ENCODE results near the gene GPR31. TPM values are rescaled to one million over a fixed set of nuclear protein-coding genes. Genes with fewer than 3 reads are reported as not detected.

Gene GPR31
- total RNA-seq, 1 experiment from 2014 or later = not detected

DNA sequence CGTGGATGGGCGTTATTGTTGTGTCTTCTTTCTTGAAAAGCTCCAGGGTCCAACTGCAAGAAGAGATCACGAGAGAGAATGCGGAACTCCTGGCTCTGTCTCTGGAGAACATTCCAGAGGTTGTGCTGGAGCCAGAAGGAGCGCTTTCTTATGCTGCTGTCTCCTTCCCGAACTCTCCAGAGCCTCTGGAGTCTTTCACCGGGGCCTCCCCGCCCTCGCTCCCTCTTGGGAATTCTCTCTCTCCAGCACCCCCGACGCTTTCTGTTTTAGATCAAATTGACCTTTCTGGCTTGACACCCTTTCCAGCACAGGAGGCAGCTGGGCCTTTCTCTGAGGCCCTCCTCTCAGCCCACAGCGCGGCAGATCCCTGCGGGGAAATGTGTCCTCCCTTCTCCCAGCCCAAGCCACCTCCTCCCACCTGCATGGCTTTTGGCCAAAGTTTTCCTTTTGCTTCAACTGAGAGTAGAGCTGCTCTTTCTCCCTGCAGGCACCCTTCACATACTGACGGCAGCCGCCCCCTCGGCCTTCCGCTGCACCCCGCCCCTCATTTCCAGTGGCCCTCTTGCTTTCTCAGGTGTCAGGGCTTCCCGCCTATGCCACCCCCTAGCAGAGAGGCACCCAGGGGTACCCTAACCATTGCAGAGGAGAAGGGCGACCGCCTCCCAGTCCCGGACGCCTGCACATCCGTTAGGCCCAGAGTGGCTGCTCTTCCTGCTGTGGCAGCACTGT, 41.5 kb downstream of the GPR31 start:
- Histone ChIP-seq H3K27me3 (replicated peaks) (peaks cover 4% of the 10 kb centered on the region; the same call in 1 of the 2 replicates), H3K27ac (no peak overlapping the region), H3K4me1 (replicated peaks) (no peaks in the 10 kb centered on the region), H3K9me3 (replicated peaks) (no peaks in the 10 kb centered on the region), H3K36me3 (no peaks in the 10 kb centered on the region), H3K4me3 (no peak overlapping the region)
- DNase-seq (ENCODE audit: low read depth in 1 of 2, low spot score in 2 of 2) = no peak

DNA sequence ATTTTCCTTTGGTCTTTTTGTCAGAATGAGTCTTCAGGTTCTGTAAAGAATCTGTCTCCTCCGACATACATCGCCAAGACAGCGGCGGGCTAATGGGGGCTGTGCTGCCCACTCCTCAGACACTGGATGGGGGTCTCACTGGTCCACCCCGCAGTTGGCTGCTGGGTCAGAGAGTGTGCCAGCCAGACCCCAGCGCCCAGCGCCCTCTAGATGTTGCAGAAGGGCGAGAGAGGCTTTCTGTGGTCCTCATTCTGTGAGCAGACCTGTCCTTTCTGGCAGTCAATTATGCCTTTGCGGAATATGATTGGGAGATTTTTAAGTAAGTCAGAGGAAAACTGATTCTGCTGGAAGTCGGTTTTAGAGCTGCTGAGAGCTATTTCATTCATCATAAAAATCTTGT, 42.7 kb downstream of the GPR31 start:
- H3K4me3 ChIP-seq = no peak overlapping the region
- no peaks in the 10 kb centered on the region for H3K36me3 ChIP-seq
- H3K27me3 ChIP-seq (replicated peaks) = peaks cover 10% of the 10 kb centered on the region; the same call in 1 of the 2 replicates

DNA sequence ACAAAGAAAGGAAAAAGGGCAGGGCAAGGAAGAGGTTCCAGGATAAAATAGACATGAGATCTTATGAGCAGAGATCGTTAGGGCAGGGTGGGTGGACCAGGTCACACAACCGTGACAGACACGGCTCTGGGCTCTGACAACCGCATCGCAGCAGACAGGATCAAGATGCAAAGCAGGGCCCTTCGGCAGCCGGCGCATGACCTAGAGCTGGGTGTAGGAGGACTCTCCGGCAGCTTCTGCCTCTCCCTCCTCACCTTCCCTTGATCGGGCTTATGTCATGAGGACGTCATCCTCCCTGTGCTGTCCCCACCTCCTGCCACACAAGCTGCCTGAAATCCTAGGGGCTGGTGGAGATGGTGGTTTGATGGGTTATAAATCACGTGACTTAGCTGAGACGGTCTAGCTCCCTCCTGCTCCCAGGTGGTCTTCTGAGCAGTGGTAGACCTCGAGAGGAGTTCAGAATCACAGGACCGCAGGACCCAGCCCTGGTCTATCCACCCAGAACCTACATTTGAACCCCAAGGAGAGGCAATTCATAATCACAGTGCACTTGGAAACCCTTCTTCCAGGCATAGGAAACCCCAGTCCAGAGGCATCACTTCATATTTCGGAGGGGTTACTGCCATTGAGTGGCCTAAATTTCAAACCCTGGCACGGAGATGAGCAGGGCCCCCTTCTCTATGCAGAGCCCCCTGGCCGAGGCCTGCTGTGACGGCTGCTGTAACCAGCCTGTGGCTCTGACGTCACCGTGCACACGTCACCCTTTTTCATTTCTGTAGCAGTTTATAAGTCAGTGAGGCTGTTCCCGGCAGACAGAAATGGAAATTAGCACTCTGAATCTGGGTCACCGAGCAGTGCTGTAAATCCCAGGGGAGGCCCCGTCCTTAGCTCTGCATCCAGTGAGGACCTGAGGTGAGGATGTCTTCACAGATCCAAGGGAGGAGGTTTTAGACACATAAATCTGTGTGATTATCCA, 43.6 kb downstream of the GPR31 start:
- no peaks in the 10 kb centered on the region for H3K36me3 ChIP-seq
- H3K9me3 ChIP-seq (replicated peaks) = no peaks in the 10 kb centered on the region
- DNase-seq (ENCODE audit: low read depth in 1 of 2, low spot score in 2 of 2) = no peak
- no peak overlapping the region for H3K4me3 ChIP-seq
- H3K4me1 ChIP-seq (replicated peaks) = no peaks in the 10 kb centered on the region
- peaks cover 10% of the 10 kb centered on the region for H3K27me3 ChIP-seq (replicated peaks)
- no peak overlapping the region for H3K27ac ChIP-seq

More for the DNA sequence above, 42.7 kb downstream of the GPR31 start:
- H3K27ac ChIP-seq = no peak overlapping the region
- H3K9me3 ChIP-seq (replicated peaks) = no peaks in the 10 kb centered on the region
- DNase-seq (ENCODE audit: low read depth in 1 of 2, low spot score in 2 of 2) = no peak
- H3K4me1 ChIP-seq (replicated peaks) = no peaks in the 10 kb centered on the region

DNA sequence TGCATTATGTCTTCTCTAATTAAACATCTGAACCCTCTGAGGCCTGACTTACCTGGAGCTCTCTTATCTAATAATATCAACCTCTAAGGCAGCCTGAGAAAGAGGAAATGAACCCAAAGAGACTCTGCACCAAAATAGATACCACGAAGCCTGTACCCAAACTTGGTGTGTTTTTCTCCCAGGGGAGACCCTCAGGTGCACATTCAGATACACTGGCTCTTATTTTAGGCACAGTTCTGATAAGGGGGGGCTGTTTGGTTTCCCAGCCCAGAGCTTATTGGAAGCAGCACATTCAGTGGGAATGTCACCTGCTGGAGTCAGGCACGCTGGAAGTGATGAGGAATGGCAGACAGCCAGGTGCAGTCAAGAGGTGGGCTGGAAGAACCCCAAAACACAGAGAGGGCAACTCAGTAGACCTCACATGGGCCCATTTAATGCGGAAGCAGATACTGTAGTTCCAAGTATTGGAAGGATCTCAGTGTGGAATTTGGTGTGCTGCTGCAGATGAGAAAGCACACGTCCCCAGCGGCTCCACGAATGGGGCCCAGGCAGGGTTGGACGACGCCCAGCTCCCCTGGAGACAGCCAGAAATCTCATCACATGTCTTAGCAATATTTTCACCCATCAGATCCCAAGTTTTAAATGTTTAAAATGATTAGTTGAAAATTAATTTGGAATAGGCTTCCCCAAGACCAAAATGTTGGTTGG, 44.6 kb downstream of the GPR31 start:
- Histone ChIP-seq H3K27me3 (replicated peaks) (peaks cover 13% of the 10 kb centered on the region), H3K4me1 (replicated peaks) (no peaks in the 10 kb centered on the region), H3K27ac (no peak overlapping the region), H3K36me3 (no peaks in the 10 kb centered on the region), H3K9me3 (replicated peaks) (no peaks in the 10 kb centered on the region), H3K4me3 (no peak overlapping the region)
- DNase-seq (ENCODE audit: low read depth in 1 of 2, low spot score in 2 of 2) = no peak

GRCh38 chr6:167112421-167112820, 45.4 kb downstream of the GPR31 start:
- Histone ChIP-seq H3K4me1 (replicated peaks) (no peaks in the 10 kb centered on the region), H3K36me3 (no peaks in the 10 kb centered on the region), H3K9me3 (replicated peaks) (no peaks in the 10 kb centered on the region), H3K4me3 (no peak overlapping the region), H3K27ac (no peak overlapping the region), H3K27me3 (replicated peaks) (peaks cover 13% of the 10 kb centered on the region)
- no peak for DNase-seq (ENCODE audit: low read depth in 1 of 2, low spot score in 2 of 2)

GRCh38 chr6:167111597-167111996, 46.2 kb downstream of the GPR31 start:
- Histone ChIP-seq H3K27me3 (replicated peaks) (peaks cover 13% of the 10 kb centered on the region), H3K4me1 (replicated peaks) (no peaks in the 10 kb centered on the region), H3K4me3 (no peak overlapping the region), H3K9me3 (replicated peaks) (0 out of 2 replicates have a peak, but pooled peaks cover 3% of the 10 kb centered on the region), H3K27ac (no peak overlapping the region), H3K36me3 (no peaks in the 10 kb centered on the region)
- DNase-seq (ENCODE audit: low read depth in 1 of 2, low spot score in 2 of 2) = no peak

GRCh38 chr6:167109651-167110050, 48.1 kb downstream of the GPR31 start:
- Histone ChIP-seq H3K36me3 (no peaks in the 10 kb centered on the region), H3K9me3 (replicated peaks) (0 out of 2 replicates have a peak, but pooled peaks cover 3% of the 10 kb centered on the region), H3K27me3 (replicated peaks) (peaks cover 13% of the 10 kb centered on the region)

DNA sequence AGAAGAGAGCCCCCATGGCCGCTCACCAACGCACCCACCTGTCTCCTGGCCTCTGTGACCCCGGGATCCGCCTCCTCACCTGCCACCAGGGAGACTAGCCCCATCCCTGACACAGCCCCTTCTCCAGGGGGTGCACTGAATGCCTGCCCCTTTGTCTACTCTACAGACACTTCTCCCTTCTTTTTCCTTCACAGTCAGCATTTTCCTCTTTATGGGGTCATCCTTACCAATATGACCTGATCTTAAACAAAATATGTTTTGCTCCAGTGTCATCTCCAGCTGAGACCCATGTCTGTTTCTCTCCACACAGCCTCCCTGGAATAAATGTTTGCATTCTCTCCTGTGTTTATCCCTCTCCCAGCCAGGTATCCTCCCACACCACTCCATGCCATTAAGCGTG, 49.5 kb downstream of the GPR31 start:
- H3K4me1 ChIP-seq (replicated peaks) = no peaks in the 10 kb centered on the region
- no peak for DNase-seq (ENCODE audit: low read depth in 1 of 2, low spot score in 2 of 2)
- peaks cover 13% of the 10 kb centered on the region for H3K27me3 ChIP-seq (replicated peaks)
- H3K9me3 ChIP-seq (replicated peaks) = 0 out of 2 replicates have a peak, but pooled peaks cover 3% of the 10 kb centered on the region
- no peak overlapping the region for H3K27ac ChIP-seq
- H3K36me3 ChIP-seq = no peaks in the 10 kb centered on the region
- no peak overlapping the region for H3K4me3 ChIP-seq

More at GRCh38 chr6:167109651-167110050, 48.1 kb downstream of the GPR31 start:
- Histone ChIP-seq H3K27ac (no peak overlapping the region), H3K4me3 (no peak overlapping the region), H3K4me1 (replicated peaks) (no peaks in the 10 kb centered on the region)
- no peak for DNase-seq (ENCODE audit: low read depth in 1 of 2, low spot score in 2 of 2)

DNA sequence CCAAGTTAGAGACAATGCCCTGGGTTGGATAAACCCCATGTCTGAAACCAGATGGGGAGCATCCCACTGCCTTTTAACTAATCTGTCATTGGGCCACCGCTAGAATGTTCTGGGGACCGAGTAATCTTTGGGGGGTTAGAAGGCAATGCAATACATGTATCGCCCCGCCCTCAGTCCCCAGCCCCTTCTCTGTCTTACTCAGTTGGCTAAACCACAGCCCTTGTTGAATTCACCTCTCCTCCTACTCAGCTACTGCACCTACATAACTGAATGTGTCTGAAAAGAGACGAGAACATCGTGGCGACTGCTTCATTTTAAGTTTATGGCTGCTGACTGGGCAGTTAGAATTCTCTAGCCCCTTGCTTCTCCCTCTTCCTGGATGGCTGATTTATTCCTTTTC, 50.0 kb downstream of the GPR31 start:
- Histone ChIP-seq H3K36me3 (no peaks in the 10 kb centered on the region), H3K4me1 (replicated peaks) (no peaks in the 10 kb centered on the region), H3K27ac (no peak overlapping the region), H3K27me3 (replicated peaks) (peaks cover 13% of the 10 kb centered on the region), H3K9me3 (replicated peaks) (0 out of 2 replicates have a peak, but pooled peaks cover 3% of the 10 kb centered on the region), H3K4me3 (no peak overlapping the region)
- no peak for DNase-seq (ENCODE audit: low read depth in 1 of 2, low spot score in 2 of 2)

DNA sequence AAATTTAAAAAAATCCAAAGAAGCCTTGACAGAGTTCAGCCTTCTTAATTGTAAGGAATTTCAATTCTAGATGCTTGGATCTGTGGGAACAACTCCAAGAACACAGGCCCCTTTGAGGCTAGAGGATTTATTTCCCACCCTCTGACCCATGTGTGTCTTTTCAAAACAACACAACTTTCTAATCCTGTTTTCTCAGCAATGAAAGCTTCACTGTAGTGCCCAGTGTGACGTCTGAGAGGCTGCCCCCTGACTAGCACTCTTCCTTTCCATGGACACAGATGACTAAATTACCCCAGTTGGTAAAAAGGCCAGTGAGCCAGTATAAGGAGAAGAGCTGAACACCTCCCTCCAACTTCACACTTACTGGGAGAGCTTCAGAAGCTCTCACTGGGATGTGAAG, 51.4 kb downstream of the GPR31 start:
- Histone ChIP-seq H3K27ac (no peak overlapping the region), H3K4me3 (no peak overlapping the region), H3K27me3 (replicated peaks) (peaks cover 9% of the 10 kb centered on the region; the same call in 1 of the 2 replicates), H3K4me1 (replicated peaks) (no peaks in the 10 kb centered on the region), H3K9me3 (replicated peaks) (0 out of 2 replicates have a peak, but pooled peaks cover 3% of the 10 kb centered on the region), H3K36me3 (no peaks in the 10 kb centered on the region)
- DNase-seq (ENCODE audit: low read depth in 1 of 2, low spot score in 2 of 2) = no peak

Other genes starting within 250 kb of the GPR31 start
- 19.6 and 30.4 TPM in 2 replicates for gene RNASET2, start 201.4 kb downstream of the GPR31 start, total RNA-seq (2014; rRNA removed; shearing (Covaris generic))
- gene CEP43, start 158.6 kb downstream of the GPR31 start, total RNA-seq (2014; rRNA removed; shearing (Covaris generic)) = 33.0 and 35.1 TPM in 2 replicates
- gene CCR6, start 34.9 kb downstream of the GPR31 start, total RNA-seq (2014; rRNA removed; shearing (Covaris generic)) = not detected in 2 replicates
- gene UNC93A, start 133.3 kb upstream of the GPR31 start, total RNA-seq (2014; rRNA removed; shearing (Covaris generic)) = not detected in 2 replicates
- gene TTLL2, start 167.1 kb upstream of the GPR31 start, total RNA-seq (2014; rRNA removed; shearing (Covaris generic)) = not detected in 2 replicates

All from SJSA1 (cell line).